K562 (cell line): ENCODE results near the gene UGT2B17. TPM values are rescaled to one million over a fixed set of nuclear protein-coding genes. Genes with fewer than 3 reads are reported as not detected.

ENCODE experiments used
- ATAC-seq: fragments of 200-7000 bp; cut with Tn5 transposase; 3 replicates; pipeline ENCODE4 v1.9.1; 2020; ENCODE audit warnings: moderate library complexity
- BruUV-seq: library from RNA; stranded (reverse); fragments of 400-500 nt; replicated peaks from 2 replicates; lab custom pipeline; 2021; lab: Mats Ljungman, UMichigan
- CTCF ChIA-PET: fragments of 300-600 bp; formaldehyde crosslinking; extraction: SDS; loops from one replicate; lab custom pipeline; 2021; ENCODE audit warnings: low intra/inter-chr PET ratio; lab: Yijun Ruan, JAX
- POLR2A ChIA-PET: fragments of 300-600, 350-650 bp; sonication (Branson Sonifier 250); formaldehyde crosslinking; extraction: SDS; loops from one replicate; lab custom pipeline; 2021; ENCODE audit warnings: antibody characterized with exemption, inconsistent platforms; lab: Yijun Ruan, JAX
- DNase-seq, 4 experiments: peaks; one replicate each; pipeline versions ENCODE4 v3.0.0 to v3.0.0-alpha.2; 2011 to 2018; ENCODE audit warnings: low spot score in 3 of 4, mixed read lengths in 3 of 4; ENCODE audit errors: extremely low read depth in 1 of 4
- FAIRE-seq: peaks from 2 replicates; lab custom pipeline; 2011; peaks lifted over from hg19 to GRCh38; lab: Jason Lieb, UNC
- H2AFZ ChIP-seq: 2 replicates; pipeline ENCODE4 v1.6.0; 2011; ENCODE audit warnings: low read depth, low read length, control low read depth, inconsistent platforms
- H3K27ac ChIP-seq: fragments of 200-600 bp; 3 replicates; pipeline ENCODE4 v1.8.0; 2011; ENCODE audit warnings: low read depth, mild to moderate bottlenecking, control low read depth, inconsistent platforms, low read length, moderate library complexity, mixed read lengths; ENCODE audit errors: extremely low read depth
- H3K27me3 ChIP-seq, 2 experiments: fragments of 300-600 bp in 1 of 2; 2 replicates in 1 of 2; 3 replicates in 1 of 2; pipeline versions ENCODE4 v1.6.0 to v1.8.0; 2011; ENCODE audit warnings: inconsistent platforms in 2 of 2, low read length in 2 of 2, mild to moderate bottlenecking in 1 of 2, mixed read lengths in 1 of 2, moderate library complexity in 1 of 2; ENCODE audit not compliant: control insufficient read depth in 2 of 2, insufficient read depth in 2 of 2
- H3K36me3 ChIP-seq: fragments of 300-600 bp; 3 replicates; pipeline ENCODE4 v1.8.0; 2011; ENCODE audit warnings: mild to moderate bottlenecking, low read length, inconsistent platforms; ENCODE audit not compliant: control insufficient read depth, insufficient read depth
- H3K4me1 ChIP-seq, 2 experiments: fragments of 200-600 bp in 1 of 2; replicated peaks in 1 of 2; 2 replicates in 1 of 2; 3 replicates in 1 of 2; pipeline versions ENCODE4 v1.5.1 to v1.8.0; 2011; ENCODE audit warnings: inconsistent platforms in 2 of 2, low read length in 2 of 2, mild to moderate bottlenecking in 1 of 2, mixed read lengths in 1 of 2, moderate library complexity in 1 of 2; ENCODE audit not compliant: control insufficient read depth in 2 of 2, insufficient read depth in 2 of 2
- H3K4me2 ChIP-seq: 2 replicates; pipeline ENCODE4 v1.6.1; 2011; ENCODE audit warnings: low read length, control low read depth, inconsistent platforms, mixed read lengths; ENCODE audit not compliant: insufficient read depth
- H3K4me3 ChIP-seq: fragments of 200-600 bp; sonication (generic), shearing (Covaris generic); 2 replicates; pipeline ENCODE4 v1.5.1; 2016; ENCODE audit warnings: control low read depth, inconsistent platforms
- H3K79me2 ChIP-seq: fragments of 200-600 bp; 3 replicates; pipeline ENCODE4 v1.8.0; 2011; ENCODE audit warnings: low read length, inconsistent platforms; ENCODE audit not compliant: control insufficient read depth, insufficient read depth
- H3K9ac ChIP-seq, 2 experiments: 2 replicates each; pipeline versions ENCODE4 v1.6.0 to v1.6.1; 2011; ENCODE audit warnings: low read depth in 2 of 2, low read length in 2 of 2, control low read depth in 1 of 2, inconsistent platforms in 1 of 2, mild to moderate bottlenecking in 1 of 2, mixed read lengths in 1 of 2; ENCODE audit not compliant: insufficient read depth in 1 of 2
- H3K9me1 ChIP-seq: one replicate; pipeline ENCODE4 v1.6.0; 2011; ENCODE audit warnings: inconsistent platforms, mild to moderate bottlenecking, low read length, moderate library complexity; ENCODE audit not compliant: control insufficient read depth, insufficient read depth
- H3K9me3 ChIP-seq: replicated peaks from 2 replicates; pipeline ENCODE4 v1.5.1; 2011; ENCODE audit warnings: low read depth, low read length, inconsistent platforms; ENCODE audit not compliant: control insufficient read depth, insufficient read depth
- H4K20me1 ChIP-seq: replicated peaks from 2 replicates; pipeline ENCODE4 v1.6.1; 2011; ENCODE audit warnings: low read length, inconsistent platforms, mixed read lengths; ENCODE audit not compliant: control insufficient read depth, insufficient read depth
- CTCF ChIP-seq, 3 experiments: IDR thresholded peaks in 2 of 3; conservative IDR thresholded peaks in 1 of 3; 2 replicates each; pipeline ENCODE4 v1.5.1; 2011 to 2012; ENCODE audit warnings: low read length in 3 of 3, mild to moderate bottlenecking in 3 of 3, control low read depth in 2 of 3, improper control_type of control experiment in 1 of 3, inconsistent platforms in 1 of 3, low read depth in 1 of 3, mixed read lengths in 1 of 3, moderate library complexity in 1 of 3; ENCODE audit not compliant: insufficient read depth in 2 of 3
- PHTF2 ChIP-seq: fragments of 250-450 bp; sonication (Bioruptor Pico); IDR thresholded peaks from 2 replicates; pipeline ENCODE4 v1.5.0; 2021; ENCODE audit warnings: mild to moderate bottlenecking
- RAD21 ChIP-seq, 2 experiments: fragments of 250-450 bp in 1 of 2; fragments of 450-650 bp in 1 of 2; sonication (Bioruptor Pico) in 1 of 2; formaldehyde crosslinking in 1 of 2; IDR thresholded peaks in 1 of 2; conservative IDR thresholded peaks in 1 of 2; 2 replicates each; pipeline versions ENCODE4 v1.4.0 to v1.8.0; 2020 to 2022; ENCODE audit warnings: mild to moderate bottlenecking in 2 of 2, moderate library complexity in 1 of 2
- REST ChIP-seq, 2 experiments: fragments of 450-650 bp; formaldehyde crosslinking in 1 of 2; IDR thresholded peaks; 2 replicates each; pipeline versions ENCODE4 v1.4.0 to v1.6.1; 2014 to 2020; ENCODE audit warnings: mild to moderate bottlenecking in 2 of 2, borderline replicate concordance in 1 of 2, low read depth in 1 of 2
- SMC3 ChIP-seq: conservative IDR thresholded peaks from 2 replicates; pipeline ENCODE4 v1.6.1; 2011; ENCODE audit warnings: low read depth, low read length, improper control_type of control experiment; ENCODE audit not compliant: insufficient read depth
- WGBS: fragments of 100-300 bp; shearing (Covaris generic); methylation state at CpG from one replicate; pipeline ENCODE4 v1.1.6; 2016; ENCODE audit warnings: low coverage, mixed read lengths; ENCODE audit not compliant: insufficient coverage; ENCODE audit errors: missing lambda C conversion rate; 5-methylcytosine and 5-hydroxymethylcytosine counted together
- in situ Hi-C: fragments of 300-500 bp; cut with MboI; formaldehyde crosslinking; loops from 4 replicates; pipeline ENCODE4 v1.15.0; 2018; ENCODE audit warnings: inconsistent platforms, mixed read lengths
- intact Hi-C: fragments of 100-400 bp; cut with micrococcal nuclease; formaldehyde crosslinking; loops from 2 replicates; pipeline ENCODE4 v1.14.2; 2022
- polyA plus RNA-seq, 8 experiments: library from polyadenylated mRNA; depleted of rRNA in 4 of 8; stranded (reverse) in 5 of 8; unstranded in 3 of 8; fragments of >200 nt; fragmentation: Nextera tagmentation in 2 of 8; fragmentation: Illumina TruSeq in 1 of 8; extraction: Ambion mirVana in 2 of 8; extraction: Trizol in 1 of 8; gene quantifications; 2 replicates each; pipeline versions ENCODE4 v1.2.1 to v1.2.3, GENCODE V29; 2011 to 2014; ENCODE audit warnings: inconsistent platforms in 1 of 8, missing spikeins in 1 of 8
- total RNA-seq, 7 experiments: library from RNA; depleted of rRNA in 6 of 7; stranded (reverse); fragments of >200 nt in 6 of 7; fragmentation: Illumina TruSeq in 2 of 7; extraction: Trizol in 2 of 7; gene quantifications; 2 replicates each; pipeline versions ENCODE4 v1.2.1 to v1.2.3, GENCODE V29; 2011 to 2021; ENCODE audit warnings: low replicate concordance in 1 of 7
- TF ChIP-seq, protein P1 (sequence below): fragments of 450-650 bp; formaldehyde crosslinking; IDR thresholded peaks from 2 replicates; pipeline ENCODE4 v1.4.0; 2020; ENCODE audit warnings: mild to moderate bottlenecking, moderate library complexity

UGT2B17 gene
- total and polyA plus RNA-seq, 9 of the 15 experiments (the other 6 are each of a cell fraction or from before 2014, with no cell fraction given): 0.11 TPM; not detected in 8

GRCh38 chr4:68498413-68499007 is 77.6 kb downstream of the UGT2B17 start:
- Histone ChIP-seq H3K36me3 (no peaks in the 10 kb centered on the region), H3K27me3 (no peaks in the 10 kb centered on the region), H3K9me3 (no peaks in the 10 kb centered on the region), H3K27ac (no peak overlapping the region), H3K79me2 (no peaks in the 10 kb centered on the region), H3K4me2 (no peak overlapping the region), H3K9ac (no peak overlapping the region), H3K9me1 (no peaks in the 10 kb centered on the region), H3K4me3 (no peak overlapping the region), H3K4me1 (no peaks in the 10 kb centered on the region), H2AFZ (no peak overlapping the region; the same call in 1 of the 2 replicates), H4K20me1 (no peaks in the 10 kb centered on the region)
- ChIA-PET CTCF (interaction anchor here (0.6 kb wide), 1 partner anchor 1956 kb away, joined by 4 read pairs; no protein-coding TSS in a partner anchor), POLR2A (interaction anchor here (0.6 kb wide), 1 partner anchor 25 kb away, joined by 4 read pairs; no protein-coding TSS in a partner anchor)
- peak; percentile 27 to 73 (median 28) for DNase-seq
- BruUV-seq: no TSS peak
- TF ChIP-seq SMC3: peak; percentile 72
- peak; percentile 63 to 84 (median 76); a peak in 5 of 6 replicates for TF ChIP-seq CTCF (IDR thresholded peaks at IDR 0.05 in 2 of 3, conservative IDR thresholded peaks at IDR 0.05 in 1 of 3; ENCODE audit: insufficient read depth in 2 of 3, low read depth in 1 of 3, low read length in 3 of 3)
- no peak for TF ChIP-seq PHTF2
- peak; percentile 75; the same call in 1 of the 2 replicates for TF ChIP-seq REST (IDR thresholded peaks at IDR 0.05; ENCODE audit: borderline replicate concordance)
- no peak for TF ChIP-seq REST (CRISPR knock-in tag; IDR thresholded peaks at IDR 0.05; ENCODE audit: low read depth)
- TF ChIP-seq RAD21 (CRISPR knock-in tag; conservative IDR thresholded peaks at IDR 0.05 in 1 of 2, IDR thresholded peaks at IDR 0.05 in 1 of 2): peak; percentile 93 to 97
- TF ChIP-seq, protein P1, sequence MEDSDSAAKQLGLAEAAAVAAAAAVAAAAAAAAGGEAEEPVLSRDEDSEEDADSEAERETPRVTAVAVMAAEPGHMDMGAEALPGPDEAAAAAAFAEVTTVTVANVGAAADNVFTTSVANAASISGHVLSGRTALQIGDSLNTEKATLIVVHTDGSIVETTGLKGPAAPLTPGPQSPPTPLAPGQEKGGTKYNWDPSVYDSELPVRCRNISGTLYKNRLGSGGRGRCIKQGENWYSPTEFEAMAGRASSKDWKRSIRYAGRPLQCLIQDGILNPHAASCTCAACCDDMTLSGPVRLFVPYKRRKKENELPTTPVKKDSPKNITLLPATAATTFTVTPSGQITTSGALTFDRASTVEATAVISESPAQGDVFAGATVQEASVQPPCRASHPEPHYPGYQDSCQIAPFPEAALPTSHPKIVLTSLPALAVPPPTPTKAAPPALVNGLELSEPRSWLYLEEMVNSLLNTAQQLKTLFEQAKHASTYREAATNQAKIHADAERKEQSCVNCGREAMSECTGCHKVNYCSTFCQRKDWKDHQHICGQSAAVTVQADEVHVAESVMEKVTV (CRISPR knock-in tag): peak; percentile 93
- peak; percentile 93 for FAIRE-seq
- ATAC-seq: peak; percentile 92
- WGBS: 9% methylated on average over 5 of the region's 5 CpGs
- in situ Hi-C loops: no loop called here
- intact Hi-C loops: loop anchor here (1.0 to 10.0 kb wide), 5 partner anchors 176 to 1384 kb away; partner anchors contain the start of gene UGT2B15
